ENCODE results near the gene ASB11.

- no peak for TF ChIP-seq CTCF (conservative IDR thresholded peaks at IDR 0.05 in 1 of 2, IDR thresholded peaks at IDR 0.05 in 1 of 2; ENCODE audit: extremely low read depth in 1 of 2, insufficient read depth in 1 of 2, low read depth in 1 of 2, low read length in 2 of 2)
- TF ChIP-seq EZH2 (IDR thresholded peaks at IDR 0.05; ENCODE audit: borderline replicate concordance, low read length): no peak
Measured at GRCh38 chrX:15336023-15336413, 20.6 kb upstream of the ASB11 start.

Data from mammary epithelial cell (primary cell).